SK-N-DZ (cell line): ENCODE data around the gene SYT15. TPM values are rescaled to one million over a fixed set of nuclear protein-coding genes. Genes with fewer than 3 reads are reported as not detected.
"Not testable (repeated sequence)": the region's sequence is repeated elsewhere in the genome, so short reads cannot be mapped to it uniquely, and the experiment has no call there.

Experiments used
- DNase-seq: peaks from one replicate; pipeline ENCODE4 v3.0.0-alpha.2; 2015; ENCODE audit warnings: low spot score
- polyA plus RNA-seq, 2 experiments: library from polyadenylated mRNA; depleted of rRNA; stranded (reverse); fragments of >200 nt; gene quantifications; 2 replicates each; pipeline ENCODE4 v1.2.3, GENCODE V29; 2014

SYT15 gene
- polyA plus RNA-seq (2014; cell fraction: cytosol; rRNA removed) = not detected in 2 replicates
- polyA plus RNA-seq (2014; cell fraction: nucleus; rRNA removed) = 0.02 TPM in 2 replicates

DNA sequence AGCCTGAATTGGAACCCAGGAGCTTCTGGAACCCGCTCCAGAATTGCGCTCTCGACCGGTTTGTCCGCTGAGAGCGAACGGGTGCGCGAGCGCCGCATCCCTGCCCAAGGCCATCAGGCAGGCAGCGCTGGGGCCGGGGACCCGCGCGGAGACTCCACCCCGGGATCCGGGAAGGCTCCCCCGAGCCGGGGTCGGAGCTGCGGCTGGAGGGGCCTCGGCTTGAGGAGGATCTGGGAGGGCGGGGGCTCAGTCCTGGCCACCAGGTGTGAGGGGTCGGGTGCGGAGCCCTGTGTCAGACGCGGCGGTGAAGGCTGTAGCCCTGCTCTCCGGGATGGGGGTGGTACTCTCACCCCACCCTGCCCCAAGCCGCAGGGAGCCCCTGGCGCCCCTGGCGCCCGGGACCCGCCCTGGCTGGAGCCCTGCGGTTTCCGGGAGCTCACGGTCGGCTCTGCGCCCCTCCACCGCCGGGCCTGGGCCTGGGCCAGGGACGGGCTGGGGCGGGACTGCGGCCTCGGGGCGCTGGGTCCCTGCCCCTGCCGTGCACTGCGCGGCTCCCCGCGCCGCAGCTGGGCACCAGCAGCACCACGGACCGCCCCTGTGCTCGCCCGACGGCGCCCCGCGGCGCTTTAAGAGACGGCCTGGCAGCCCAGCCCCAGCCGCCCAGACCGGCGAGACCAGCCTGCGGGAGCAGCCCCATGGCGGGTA lies at the start of gene SYT15:
Gene SYT15 (plus strand): TSS at position 655 of the 705 bp plus-strand sequence. CDS start 41 bp downstream, at position 696.
- not testable (repeated sequence) for DNase-seq

DNA sequence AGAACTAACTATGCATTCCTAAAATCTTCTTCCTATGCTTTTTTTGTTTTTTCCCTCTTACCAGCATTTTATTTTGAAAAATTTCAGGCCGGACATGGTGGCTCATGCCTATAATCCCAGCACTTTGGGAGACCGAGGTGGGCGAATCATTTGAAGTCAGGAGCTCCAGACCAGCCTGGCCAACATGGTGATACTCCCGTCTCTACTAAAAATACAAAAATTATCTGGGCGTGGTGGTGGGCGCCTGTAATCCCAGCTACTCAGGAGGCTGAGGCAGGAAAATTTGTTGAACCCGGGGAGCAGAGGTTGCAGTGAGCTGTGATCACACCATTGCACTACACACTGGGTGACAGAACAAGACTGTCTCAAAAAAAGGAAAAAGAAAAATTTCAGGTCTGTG lies 49.2 kb upstream of the SYT15 start:
- not testable (repeated sequence) for DNase-seq

DNA sequence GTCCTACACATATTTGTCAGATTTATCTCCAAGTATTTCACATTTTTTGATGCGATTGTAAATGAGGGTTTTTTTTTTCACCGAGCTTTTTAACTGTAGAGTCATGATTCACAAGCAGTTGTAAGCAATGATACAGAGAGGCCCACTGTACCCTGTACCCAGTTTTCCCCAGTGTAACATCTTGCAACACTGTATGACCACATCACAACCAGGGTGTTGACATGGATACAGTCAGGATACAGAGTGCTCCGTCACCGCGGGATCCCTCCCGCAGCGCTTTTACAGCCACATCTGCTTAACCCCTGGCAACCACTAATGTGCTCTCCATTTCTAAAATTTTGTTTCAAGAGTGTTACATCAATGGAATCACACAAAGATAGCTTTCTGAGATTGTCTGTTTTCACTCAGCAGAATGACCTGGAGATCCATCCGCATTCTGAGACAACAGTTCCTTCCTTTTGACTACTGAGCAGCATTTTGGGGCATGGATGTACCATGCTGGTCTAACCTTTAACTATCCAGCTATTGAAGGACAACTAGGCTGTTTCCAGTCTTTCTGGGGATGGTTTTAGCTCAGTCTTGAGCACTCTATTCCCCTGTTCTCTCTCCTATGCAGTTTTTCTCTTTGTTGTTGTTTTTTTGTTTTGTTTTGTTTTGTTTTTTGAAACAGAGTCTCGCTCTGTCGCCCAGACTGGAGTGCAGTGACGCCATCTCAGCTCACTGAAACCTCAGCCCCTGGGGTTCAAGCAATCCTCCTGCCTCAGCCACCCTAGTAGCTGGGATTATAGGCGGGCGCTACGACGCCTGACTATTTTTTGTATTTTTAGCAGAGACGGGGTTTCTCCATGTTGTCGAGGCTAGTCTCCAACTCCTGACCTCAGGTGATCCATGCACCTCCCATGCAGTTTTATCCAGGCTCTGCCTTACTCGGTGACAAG lies 48.4 kb upstream of the SYT15 start:
- DNase-seq = no peak

DNA sequence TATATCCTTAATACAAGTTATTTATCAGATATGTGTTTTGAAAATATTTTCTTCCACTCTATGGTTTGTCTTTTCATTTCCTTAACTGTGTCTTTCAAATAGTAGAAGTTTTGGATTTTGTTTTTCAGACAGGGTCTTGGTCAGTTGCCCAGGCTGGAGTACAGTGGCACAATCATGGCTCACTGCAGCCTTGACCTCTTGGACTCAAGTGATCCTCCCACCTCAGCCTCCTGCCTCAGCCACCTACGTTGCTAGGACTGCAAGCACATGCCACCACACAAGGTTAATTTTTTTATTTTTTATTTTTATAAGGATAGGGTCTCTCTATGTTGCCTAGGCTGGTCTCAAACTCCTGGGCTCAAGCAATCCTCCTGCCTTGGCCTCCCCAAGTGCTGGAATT lies 46.7 kb upstream of the SYT15 start:
- DNase-seq = not testable (repeated sequence)

DNA sequence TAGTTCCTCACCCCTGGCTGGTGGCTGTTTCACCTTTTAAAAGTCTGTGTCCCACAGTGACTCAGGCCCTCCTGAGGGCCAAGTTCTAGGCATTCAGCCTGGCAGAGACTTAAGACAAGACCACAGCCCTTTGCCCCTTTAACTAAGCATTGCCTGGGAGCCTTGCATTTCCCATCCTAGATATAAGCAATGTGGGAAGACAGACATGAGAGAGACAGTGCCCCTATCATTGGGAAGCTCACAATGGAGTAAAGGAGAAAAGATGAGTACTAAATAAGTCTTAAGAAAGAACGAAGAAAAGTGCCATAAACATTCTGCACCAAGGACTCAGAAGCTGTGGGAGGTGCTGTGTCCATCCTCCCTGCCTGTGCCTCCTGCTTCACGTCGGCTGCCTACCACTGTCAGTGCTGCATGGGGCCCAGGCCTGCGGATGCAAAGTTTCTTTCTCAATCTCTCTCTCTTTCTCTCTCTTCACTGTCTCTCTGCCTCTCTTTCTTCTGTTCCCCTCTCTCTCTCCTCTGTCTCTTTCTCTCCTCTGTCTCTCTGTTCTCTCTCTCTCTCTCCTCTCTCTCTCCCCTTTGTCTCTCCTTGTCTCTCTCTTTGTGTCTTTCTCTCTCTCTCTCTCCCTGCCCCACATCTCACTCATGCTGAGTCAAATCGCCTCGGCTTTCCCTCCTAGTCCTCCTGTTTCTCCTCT lies 44.0 kb upstream of the SYT15 start:
- no peak for DNase-seq

- DNase-seq = no peak
These were observed 42.8 kb upstream of the SYT15 start for GRCh38 chr10:46536171-46536570.

GRCh38 chr10:46536781-46537180 lies 42.1 kb upstream of the SYT15 start:
- no peak for DNase-seq

DNA sequence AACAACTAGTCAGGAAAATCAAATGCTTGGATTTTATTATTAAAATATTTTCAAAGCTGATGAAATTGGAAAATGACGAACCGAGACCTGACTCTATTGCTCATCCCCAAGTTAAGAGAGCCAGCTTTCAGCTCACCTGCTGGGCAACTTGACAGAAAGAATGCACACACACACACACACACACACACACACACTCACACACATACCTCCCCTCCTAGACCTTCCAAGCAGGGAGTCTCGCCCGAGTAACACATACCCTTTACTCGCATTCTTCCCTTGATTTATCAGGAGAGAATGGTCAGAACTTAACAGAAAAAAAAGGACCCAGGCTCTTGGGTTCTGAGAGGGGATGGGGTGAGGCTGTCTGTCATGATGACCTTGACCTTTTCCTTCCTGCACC lies 41.6 kb upstream of the SYT15 start:
- no peak for DNase-seq

DNA sequence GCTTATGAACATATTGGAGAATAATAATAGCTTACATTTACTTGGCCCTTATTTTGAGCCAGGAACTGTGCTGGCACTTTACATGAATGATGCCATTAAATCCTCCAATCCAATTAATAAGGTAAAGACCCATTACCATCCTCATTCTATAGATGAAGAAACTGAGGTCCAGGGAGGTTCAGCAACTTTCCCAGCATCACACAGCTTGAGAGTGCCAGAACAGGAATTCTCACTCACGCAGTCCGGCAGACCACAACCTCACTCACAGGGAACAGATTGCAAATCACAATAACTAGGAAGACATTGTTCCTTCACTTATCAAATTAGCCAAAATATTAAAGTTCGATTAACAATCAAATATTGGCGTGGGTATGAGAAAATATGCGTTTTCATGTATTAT lies 40.8 kb upstream of the SYT15 start:
- no peak for DNase-seq

DNA sequence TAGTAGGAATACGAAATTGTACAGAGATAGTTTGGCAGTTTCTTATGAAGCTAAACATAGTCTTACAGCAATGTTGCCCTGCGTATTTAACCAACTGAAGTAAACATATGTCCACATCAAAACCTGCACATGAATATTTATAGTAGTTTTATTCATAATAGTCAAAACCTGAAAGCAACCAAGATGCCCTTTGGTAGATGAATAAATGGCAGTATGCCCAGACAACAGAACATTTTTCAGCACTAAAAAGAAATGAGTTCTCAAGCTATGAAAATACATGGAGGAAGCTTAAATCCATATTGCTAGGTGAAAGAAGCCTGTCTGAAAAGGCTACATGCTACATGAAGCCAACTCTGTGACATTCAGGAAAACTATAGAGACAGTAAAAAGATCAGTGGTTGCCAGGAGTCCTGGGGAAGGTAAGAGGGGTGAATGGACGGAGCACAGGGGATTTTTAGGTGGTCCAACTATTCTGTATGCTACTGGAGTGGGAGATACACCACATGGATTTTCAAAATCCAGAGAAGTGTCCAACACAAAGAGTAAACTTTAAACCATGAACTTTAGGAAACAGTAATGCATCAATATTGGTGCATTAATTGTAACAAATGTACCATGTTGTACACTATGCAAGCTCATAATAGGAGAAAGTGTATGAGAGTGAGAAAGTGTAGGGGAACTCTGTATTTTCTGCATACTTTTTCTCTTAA lies 40.1 kb upstream of the SYT15 start:
- DNase-seq = no peak

GRCh38 chr10:46539596-46540411 lies 39.1 kb upstream of the SYT15 start:
- no peak for DNase-seq

DNA sequence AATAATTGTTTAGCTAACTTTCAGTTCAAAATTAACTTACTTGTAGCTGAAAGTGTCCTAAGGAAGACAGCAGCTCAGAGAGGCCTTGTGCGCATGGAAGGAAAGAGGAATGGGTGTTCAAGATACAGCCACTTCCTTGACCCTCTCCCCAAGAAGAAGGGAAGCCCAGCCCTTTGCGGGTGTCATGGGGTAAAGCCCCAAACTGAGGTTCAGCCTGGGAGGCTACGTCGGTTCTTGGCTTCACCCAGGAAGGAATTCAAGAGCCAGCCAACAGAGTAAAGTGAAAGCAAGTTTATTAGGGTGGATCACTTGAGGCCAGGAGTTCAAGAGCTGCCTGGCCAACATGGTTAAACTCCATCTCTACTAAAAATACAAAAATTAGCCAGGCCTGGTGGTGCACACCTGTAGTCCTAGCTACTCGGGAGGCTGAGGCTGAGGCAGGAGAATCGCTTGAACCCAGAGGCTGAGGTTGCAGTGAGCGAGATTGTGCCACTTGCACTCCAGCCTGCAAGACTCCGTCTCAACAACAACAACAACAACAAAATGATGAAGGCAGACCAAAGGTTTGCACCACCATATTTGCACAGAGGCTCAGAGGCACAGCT lies 38.4 kb upstream of the SYT15 start:
- no peak for DNase-seq

DNA sequence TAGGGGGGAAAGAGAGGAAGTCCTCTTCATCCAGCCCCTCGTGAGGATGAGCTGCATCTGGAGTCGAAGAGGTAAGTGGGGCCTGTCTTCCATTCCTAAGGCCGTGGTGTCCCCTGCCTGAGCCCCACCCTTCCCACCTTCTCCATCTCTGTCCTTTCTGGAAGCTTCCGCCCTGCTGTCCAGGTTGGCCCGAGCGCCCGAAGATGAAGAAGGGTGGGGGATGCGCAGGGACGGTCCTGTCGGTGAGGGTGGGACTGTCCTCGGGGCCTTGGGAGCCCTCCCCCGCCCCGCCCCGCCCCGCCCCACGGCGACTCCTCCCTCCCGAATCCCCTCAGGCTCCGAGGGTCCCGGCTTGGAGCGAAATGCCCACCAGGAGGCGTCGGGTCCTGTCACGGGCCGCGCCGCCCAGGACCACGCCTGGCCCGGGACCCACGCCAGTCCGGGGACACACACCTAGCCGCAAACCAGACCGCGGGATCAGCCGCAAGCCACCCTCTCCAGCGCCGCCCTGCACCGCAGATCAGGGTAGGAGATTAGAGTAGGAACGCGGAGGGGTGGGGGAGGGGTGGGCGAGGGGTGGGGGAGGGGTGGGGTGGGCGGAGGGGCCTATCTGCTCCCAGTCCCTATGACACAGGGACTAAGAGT lies 37.8 kb upstream of the SYT15 start:
- no peak for DNase-seq

DNA sequence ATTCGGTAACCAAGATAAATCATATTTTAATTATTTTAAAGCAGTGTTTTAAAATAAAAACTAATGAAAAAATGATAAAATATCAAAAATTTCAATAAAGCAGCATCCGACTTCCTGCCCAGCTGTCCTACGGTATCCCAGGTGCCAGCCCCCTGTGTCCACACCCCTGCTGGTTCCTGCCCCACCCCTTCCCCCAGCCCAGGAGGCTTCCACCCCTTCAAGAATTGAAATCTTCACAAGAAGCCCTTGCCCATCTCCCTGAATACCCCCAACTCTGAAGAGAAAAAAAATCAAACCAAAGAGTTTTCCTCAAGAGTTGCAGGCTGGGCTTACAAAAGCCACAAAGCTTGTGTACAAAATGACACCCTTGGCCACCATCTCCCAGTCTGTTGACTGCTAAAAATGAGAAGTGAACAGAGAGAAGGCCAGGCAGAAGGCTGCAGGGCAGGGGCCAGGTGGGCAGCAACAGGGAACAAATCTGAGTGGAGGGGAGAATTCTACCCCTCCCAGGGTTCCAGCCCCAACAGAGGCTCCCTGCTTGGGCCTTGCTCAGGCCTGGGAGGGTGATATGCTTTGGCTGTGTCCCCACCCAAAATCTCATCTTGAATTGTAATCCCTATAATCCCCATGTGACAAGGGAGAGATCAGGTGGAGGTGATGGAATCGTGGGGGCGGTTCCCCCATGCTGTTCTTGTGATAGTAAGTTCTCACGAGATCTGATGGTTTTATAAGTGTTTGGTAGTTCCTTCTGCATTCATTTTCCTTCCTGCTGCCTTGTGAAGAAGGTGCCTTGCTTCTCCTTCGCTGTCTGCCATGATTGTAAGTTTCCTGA lies 37.0 kb upstream of the SYT15 start:
- DNase-seq = no peak

DNA sequence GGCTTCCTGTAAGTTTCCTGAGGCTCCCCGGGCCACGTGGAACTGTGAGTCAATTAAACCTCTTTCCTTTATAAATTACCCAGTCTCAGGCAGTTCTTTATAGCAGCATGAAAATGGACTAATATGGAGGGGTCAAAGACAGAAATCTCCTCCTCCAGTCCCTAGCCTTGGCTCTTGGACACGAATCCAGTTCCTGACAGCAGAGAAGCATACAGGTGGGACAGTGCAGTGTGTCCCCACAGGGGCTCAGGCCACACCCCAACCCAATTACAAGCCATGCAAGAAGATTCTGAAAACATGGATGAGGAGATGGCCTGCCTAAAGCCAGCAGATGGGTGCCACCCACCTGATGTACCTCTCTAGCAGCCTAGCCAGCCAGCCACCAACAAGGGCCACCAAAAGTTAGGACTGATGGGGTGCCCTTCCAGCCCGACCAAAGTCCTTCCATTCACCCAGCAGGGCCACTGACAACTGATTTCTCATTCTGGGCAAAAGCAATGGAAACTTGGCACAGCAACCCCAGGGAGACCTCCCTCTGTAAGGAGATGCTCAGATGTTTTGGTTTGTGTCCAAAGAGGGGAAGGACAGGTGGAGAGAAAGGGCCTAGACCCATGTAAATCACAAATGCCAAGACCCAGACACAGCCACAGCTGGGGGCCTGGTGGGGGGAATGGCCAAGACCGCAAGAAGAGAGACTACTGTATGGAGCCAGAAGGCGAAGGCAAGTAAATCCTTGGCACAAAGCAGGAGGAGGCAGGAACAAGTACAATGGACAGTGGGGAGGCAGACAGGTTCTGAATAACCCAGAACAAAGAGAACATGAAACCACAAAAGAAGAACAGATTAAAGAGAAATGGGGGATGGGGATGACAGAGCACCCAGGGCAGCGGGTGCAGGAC lies 36.1 kb upstream of the SYT15 start:
- no peak for DNase-seq

GRCh38 chr10:46543466-46544377 lies 35.2 kb upstream of the SYT15 start:
- DNase-seq = no peak
